HepG2 (cell line): Measurements from ENCODE around the gene SRXN1. TPM values are rescaled to one million over a fixed set of nuclear protein-coding genes. Genes with fewer than 3 reads are reported as not detected.

Experiments
- BATF2 ChIP-seq: sonication (generic); formaldehyde crosslinking; IDR thresholded peaks from 2 replicates; pipeline ENCODE4 v1.8.0; 2022; ENCODE audit warnings: mild to moderate bottlenecking, missing genetic modification reagents, moderate library complexity
- DDIT3 ChIP-seq: sonication (generic); formaldehyde crosslinking; IDR thresholded peaks from 2 replicates; pipeline ENCODE4 v1.4.0; 2020; ENCODE audit warnings: mild to moderate bottlenecking, missing genetic modification reagents
- ETV5 ChIP-seq: IDR thresholded peaks from 2 replicates; pipeline ENCODE4 v1.6.1; 2018; ENCODE audit warnings: missing biosample characterization, missing genetic modification reagents, inconsistent platforms, borderline replicate concordance
- MAZ ChIP-seq, 2 experiments: sonication (generic) in 1 of 2; formaldehyde crosslinking in 1 of 2; IDR thresholded peaks; 2 replicates each; pipeline versions ENCODE4 v1.5.0 to v1.6.1; 2012 to 2020; ENCODE audit warnings: low read depth in 2 of 2, mild to moderate bottlenecking in 2 of 2, borderline replicate concordance in 1 of 2, improper control_type of control experiment in 1 of 2, low read length in 1 of 2, missing genetic modification reagents in 1 of 2, moderate library complexity in 1 of 2
- NFAT5 ChIP-seq: sonication (generic); formaldehyde crosslinking; IDR thresholded peaks from 2 replicates; pipeline ENCODE4 v1.4.0; 2020; ENCODE audit warnings: missing genetic modification reagents
- NRL ChIP-seq: sonication (generic); formaldehyde crosslinking; IDR thresholded peaks from 2 replicates; pipeline ENCODE4 v1.5.0; 2020; ENCODE audit warnings: missing genetic modification reagents, mild to moderate bottlenecking, moderate library complexity, borderline replicate concordance
- PTBP1 ChIP-seq: fragments of 200-400 bp; formaldehyde crosslinking; IDR thresholded peaks from 2 replicates; pipeline ENCODE4 v1.6.1; 2018; ENCODE audit warnings: low read length, low read depth; ENCODE audit not compliant: poor library complexity, severe bottlenecking
- TBL1XR1 ChIP-seq: fragments of 150-350 bp; IDR thresholded peaks from 2 replicates; pipeline ENCODE4 v1.6.1; 2014; ENCODE audit warnings: borderline replicate concordance, low read length; ENCODE audit not compliant: partially characterized antibody
- ZEB1 ChIP-seq: IDR thresholded peaks from 2 replicates; pipeline ENCODE4 v1.6.1; 2012; ENCODE audit warnings: mild to moderate bottlenecking, low read depth, inconsistent platforms; ENCODE audit not compliant: insufficient replicate concordance
- ZNF589 ChIP-seq: sonication (generic); formaldehyde crosslinking; conservative IDR thresholded peaks from 2 replicates; pipeline ENCODE4 v1.8.0; 2022; ENCODE audit warnings: mild to moderate bottlenecking, moderate library complexity, missing genetic modification reagents
- ZSCAN25 ChIP-seq: sonication (generic); formaldehyde crosslinking; IDR thresholded peaks from 2 replicates; pipeline ENCODE4 v1.8.0; 2022; ENCODE audit warnings: mild to moderate bottlenecking, missing genetic modification reagents
- polyA plus RNA-seq, 8 experiments: library from polyadenylated mRNA; depleted of rRNA in 3 of 8; stranded (reverse) in 7 of 8; unstranded in 1 of 8; fragments of >200 nt; fragmentation: Illumina TruSeq in 4 of 8; extraction: Trizol in 4 of 8; gene quantifications; 2 replicates each; pipeline versions ENCODE4 v1.2.1 to v1.2.3, GENCODE V29; 2011 to 2016; ENCODE audit warnings: low read depth in 4 of 8, missing spikeins in 1 of 8, mixed read lengths in 1 of 8; ENCODE audit not compliant: insufficient read depth in 1 of 8
- total RNA-seq, 5 experiments: library from RNA; depleted of rRNA; stranded (reverse); fragments of >200 nt; fragmentation: Illumina TruSeq; extraction: Trizol; gene quantifications; 2 replicates each; pipeline ENCODE4 v1.2.3, GENCODE V29; 2016; ENCODE audit warnings: low read depth in 1 of 5
- TF ChIP-seq, protein P1 (sequence below): sonication (generic); formaldehyde crosslinking; IDR thresholded peaks from 2 replicates; pipeline ENCODE4 v1.9.0; 2022; ENCODE audit warnings: missing genetic modification reagents, mild to moderate bottlenecking, borderline replicate concordance
- TF ChIP-seq, protein P2 (sequence below): sonication (generic); formaldehyde crosslinking; IDR thresholded peaks from 2 replicates; pipeline ENCODE4 v1.8.0; 2022; ENCODE audit warnings: mild to moderate bottlenecking, missing genetic modification reagents

SRXN1 gene
- total and polyA plus RNA-seq, 2 of the 13 experiments (the other 11 are each of a cell fraction or from before 2014, with no cell fraction given) = 29.9 to 87.7 TPM

- 0 out of 2 replicates have a peak, but pooled peaks have one; percentile 14 for TF ChIP-seq BATF2
- no peak for TF ChIP-seq NRL
- TF ChIP-seq TBL1XR1 = no peak
- TF ChIP-seq, protein P1, sequence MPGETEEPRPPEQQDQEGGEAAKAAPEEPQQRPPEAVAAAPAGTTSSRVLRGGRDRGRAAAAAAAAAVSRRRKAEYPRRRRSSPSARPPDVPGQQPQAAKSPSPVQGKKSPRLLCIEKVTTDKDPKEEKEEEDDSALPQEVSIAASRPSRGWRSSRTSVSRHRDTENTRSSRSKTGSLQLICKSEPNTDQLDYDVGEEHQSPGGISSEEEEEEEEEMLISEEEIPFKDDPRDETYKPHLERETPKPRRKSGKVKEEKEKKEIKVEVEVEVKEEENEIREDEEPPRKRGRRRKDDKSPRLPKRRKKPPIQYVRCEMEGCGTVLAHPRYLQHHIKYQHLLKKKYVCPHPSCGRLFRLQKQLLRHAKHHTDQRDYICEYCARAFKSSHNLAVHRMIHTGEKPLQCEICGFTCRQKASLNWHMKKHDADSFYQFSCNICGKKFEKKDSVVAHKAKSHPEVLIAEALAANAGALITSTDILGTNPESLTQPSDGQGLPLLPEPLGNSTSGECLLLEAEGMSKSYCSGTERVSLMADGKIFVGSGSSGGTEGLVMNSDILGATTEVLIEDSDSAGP (CRISPR knock-in tag) = peak; percentile 44; the same call in 1 of the 2 replicates
- no peak for TF ChIP-seq DDIT3
- peak; percentile 73; the same call in 1 of the 2 replicates for TF ChIP-seq ZSCAN25
- TF ChIP-seq ZEB1 = no peak
- TF ChIP-seq, protein P2, sequence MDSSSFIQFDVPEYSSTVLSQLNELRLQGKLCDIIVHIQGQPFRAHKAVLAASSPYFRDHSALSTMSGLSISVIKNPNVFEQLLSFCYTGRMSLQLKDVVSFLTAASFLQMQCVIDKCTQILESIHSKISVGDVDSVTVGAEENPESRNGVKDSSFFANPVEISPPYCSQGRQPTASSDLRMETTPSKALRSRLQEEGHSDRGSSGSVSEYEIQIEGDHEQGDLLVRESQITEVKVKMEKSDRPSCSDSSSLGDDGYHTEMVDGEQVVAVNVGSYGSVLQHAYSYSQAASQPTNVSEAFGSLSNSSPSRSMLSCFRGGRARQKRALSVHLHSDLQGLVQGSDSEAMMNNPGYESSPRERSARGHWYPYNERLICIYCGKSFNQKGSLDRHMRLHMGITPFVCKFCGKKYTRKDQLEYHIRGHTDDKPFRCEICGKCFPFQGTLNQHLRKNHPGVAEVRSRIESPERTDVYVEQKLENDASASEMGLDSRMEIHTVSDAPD (CRISPR knock-in tag) = no peak
- peak; percentile 36 for TF ChIP-seq PTBP1
- no peak for TF ChIP-seq NFAT5
- peak; percentile 36; the same call in 1 of the 2 replicates for TF ChIP-seq ETV5 (CRISPR knock-in tag)
- no peak for TF ChIP-seq MAZ (IDR thresholded peaks at IDR 0.05; ENCODE audit: borderline replicate concordance, low read depth, low read length)
- TF ChIP-seq MAZ (CRISPR knock-in tag; IDR thresholded peaks at IDR 0.05; ENCODE audit: low read depth) = 0 out of 2 replicates have a peak, but pooled peaks have one; percentile 33
- no peak for TF ChIP-seq ZNF589 (CRISPR knock-in tag)
Measured at GRCh38 chr20:661474-662270, 8.7 kb upstream of the SRXN1 start (continued).
